Gastrocnemius medialis (tissue), 4 donors: ENCODE measurements around the gene GRM4. TPM values are rescaled to one million over a fixed set of nuclear protein-coding genes. Genes with fewer than 3 reads are reported as not detected.

ENCODE experiments used
- ATAC-seq, 2 donors: fragments of 150-250 bp; one replicate each; pipeline ENCODE4 v1.9.1; 2016
- DNase-seq, 2 donors: peaks; one replicate each; pipeline ENCODE4 v3.0.0-alpha.2; 2019
- H3K27ac ChIP-seq, 4 donors: fragments of 200-600 bp; sonication (generic); 1 replicate in 1 of 4; 2 replicates in 3 of 4; pipeline ENCODE4 v1.5.1; 2016 to 2018; ENCODE audit warnings: mild to moderate bottlenecking in 2 of 4, moderate library complexity in 1 of 4
- H3K27me3 ChIP-seq, 3 donors: fragments of 200-600 bp; sonication (generic) in 2 of 3; 1 replicate in 1 of 3; 2 replicates in 2 of 3; pipeline versions ENCODE4 v1.5.1 to v1.6.0; 2016 to 2019; ENCODE audit warnings: mild to moderate bottlenecking in 1 of 3, moderate library complexity in 1 of 3
- H3K36me3 ChIP-seq, 2 donors: fragments of 200-600 bp; sonication (generic) in 1 of 2; one replicate each; pipeline ENCODE4 v1.5.1; 2017 to 2018
- H3K4me1 ChIP-seq, 2 donors: fragments of 200-600 bp; sonication (generic) in 1 of 2; one replicate each; pipeline ENCODE4 v1.5.1; 2016 to 2017; ENCODE audit warnings: mild to moderate bottlenecking in 2 of 2
- H3K4me3 ChIP-seq, 4 donors: fragments of 200-600 bp; sonication (generic) in 3 of 4; 1 replicate in 1 of 4; 2 replicates in 3 of 4; pipeline ENCODE4 v1.5.1; 2016 to 2019; ENCODE audit warnings: mild to moderate bottlenecking in 2 of 4
- H3K9me3 ChIP-seq, 3 donors: fragments of 200-600 bp; sonication (generic) in 2 of 3; 1 replicate in 1 of 3; 2 replicates in 2 of 3; pipeline ENCODE4 v1.5.1; 2016 to 2019
- CTCF ChIP-seq, 5 experiments: fragments of 450-650 bp in 3 of 5; fragments of 200-600 bp in 2 of 5; sonication (generic) in 2 of 5; IDR thresholded peaks in 4 of 5; conservative IDR thresholded peaks in 1 of 5; 1 replicate in 4 of 5; 2 replicates in 1 of 5; pipeline ENCODE4 v1.5.1; 2016 to 2019; ENCODE audit warnings: antibody characterized with exemption in 5 of 5, mild to moderate bottlenecking in 3 of 5, moderate library complexity in 3 of 5
- POLR2A ChIP-seq, 2 donors: fragments of 450-650 bp; IDR thresholded peaks; one replicate each; pipeline ENCODE4 v1.6.1; 2017; ENCODE audit warnings: antibody characterized with exemption in 2 of 2, mild to moderate bottlenecking in 2 of 2, moderate library complexity in 2 of 2
- in situ Hi-C, 4 donors: fragments of 200-750 bp; cut with MboI; loops; one replicate each; pipeline versions ENCODE4 v1.15.0 to v1.8.0; 2017; ENCODE audit warnings: low sequenced_read_pairs in 4 of 4
- intact Hi-C: fragments of 100-400 bp; cut with DNase I; formaldehyde crosslinking; loops from one replicate; pipeline ENCODE4 v1.15.1; 2023; ENCODE audit warnings: low total_unique reads
- total RNA-seq, 4 donors: library from RNA; depleted of rRNA; stranded (reverse); fragments of >200 nt; gene quantifications; one replicate each; pipeline versions ENCODE4 v1.1.0 to v1.2.3, GENCODE V29; 2016

Gene GRM4
- total RNA-seq, 4 donors from 2014 or later, result 0.03 TPM; not detected in 3

DNA sequence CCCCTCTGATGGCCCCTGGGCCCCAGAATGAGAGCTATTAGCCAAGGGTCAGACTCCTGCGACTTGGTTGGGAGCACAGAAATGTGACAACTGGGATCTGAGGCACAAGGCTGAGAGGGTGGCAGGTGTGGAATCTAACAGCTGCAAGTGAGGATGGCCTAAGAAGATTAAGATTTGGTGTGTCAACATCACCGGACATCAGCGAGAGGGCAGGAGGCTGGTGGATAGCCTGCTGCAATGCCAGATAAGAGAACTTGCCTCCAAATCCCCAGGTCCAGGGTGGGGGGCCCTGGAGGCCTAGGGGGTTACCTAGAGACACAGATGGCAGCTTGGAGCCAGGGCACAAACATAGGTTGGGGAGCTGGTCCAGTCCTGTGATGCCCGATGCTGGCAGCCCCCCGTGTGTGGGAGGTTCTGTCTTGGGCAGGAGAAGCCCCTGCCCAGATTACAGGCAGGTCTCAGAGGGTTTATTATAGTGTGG, 155.8 kb downstream of the GRM4 start:
- peaks cover 0 to 8% (median 5%) of the 10 kb centered on the region in 3 donors for H3K27me3 ChIP-seq
- in situ Hi-C loops (no loop called here), intact Hi-C loops (no loop called here)
- TF ChIP-seq POLR2A (IDR thresholded peaks at IDR 0.05) (no peak), CTCF (IDR thresholded peaks at IDR 0.05 in 4 of 5, conservative IDR thresholded peaks at IDR 0.05 in 1 of 5) (no peak)
- no peaks in the 10 kb centered on the region for H3K9me3 ChIP-seq
- H3K36me3 ChIP-seq, result no peaks in the 10 kb centered on the region
- no peaks in the 10 kb centered on the region for H3K4me1 ChIP-seq
- H3K27ac ChIP-seq, result no peak overlapping the region
- no peak for ATAC-seq
- no peak overlapping the region for H3K4me3 ChIP-seq
- no peak for DNase-seq

GRCh38 chr6:33989016-33989854, 156.7 kb downstream of the GRM4 start:
- DNase-seq (no peak), ATAC-seq (no peak)
- TF ChIP-seq POLR2A (IDR thresholded peaks at IDR 0.05) (no peak), CTCF (IDR thresholded peaks at IDR 0.05 in 4 of 5, conservative IDR thresholded peaks at IDR 0.05 in 1 of 5) (no peak)
- no peaks in the 10 kb centered on the region for H3K4me1 ChIP-seq
- no peak overlapping the region for H3K27ac ChIP-seq
- intact Hi-C loops (no loop called here), in situ Hi-C loops (no loop called here)
- H3K4me3 ChIP-seq, result no peak overlapping the region
- no peaks in the 10 kb centered on the region for H3K9me3 ChIP-seq
- peaks cover 0 to 8% (median 5%) of the 10 kb centered on the region in 3 donors for H3K27me3 ChIP-seq
- H3K36me3 ChIP-seq, result no peaks in the 10 kb centered on the region

- H3K36me3 ChIP-seq, result no peaks in the 10 kb centered on the region
- H3K9me3 ChIP-seq, result no peaks in the 10 kb centered on the region
- no peaks in the 10 kb centered on the region for H3K4me1 ChIP-seq
- intact Hi-C loops, result no loop called here
- no peak overlapping the region for H3K4me3 ChIP-seq
- ATAC-seq (no peak), DNase-seq (no peak)
- in situ Hi-C loops, result no loop called here
- TF ChIP-seq POLR2A (IDR thresholded peaks at IDR 0.05) (no peak), CTCF (IDR thresholded peaks at IDR 0.05 in 4 of 5, conservative IDR thresholded peaks at IDR 0.05 in 1 of 5) (no peak)
- H3K27me3 ChIP-seq, result peaks cover 0 to 8% (median 5%) of the 10 kb centered on the region in 3 donors
- H3K27ac ChIP-seq, result no peak overlapping the region
Measured at GRCh38 chr6:33988121-33989015, 157.5 kb downstream of the GRM4 start.

DNA sequence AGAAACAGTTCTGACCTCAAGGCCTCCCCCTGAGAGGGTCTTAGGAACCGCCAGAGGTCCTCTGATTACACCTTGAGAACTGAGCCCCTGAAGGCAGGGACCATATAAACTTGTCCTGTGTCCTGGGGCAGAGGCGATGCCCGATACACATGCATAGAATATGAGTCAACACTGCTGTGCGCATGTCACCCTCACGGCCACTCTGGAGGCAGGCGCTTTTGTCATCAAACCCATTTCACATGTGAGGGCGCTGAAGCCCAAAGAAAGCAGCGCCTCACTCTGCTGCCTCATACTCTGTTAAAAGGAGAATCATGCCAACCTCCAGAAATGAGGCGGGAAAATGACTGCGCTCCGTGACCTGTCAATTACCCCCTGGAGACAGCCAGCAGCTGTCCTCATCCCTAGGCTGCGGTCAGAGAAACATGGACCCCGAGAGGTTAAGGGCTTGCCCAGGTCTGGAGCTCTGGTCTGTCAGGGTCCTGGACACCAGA, 158.3 kb downstream of the GRM4 start:
- no peak for DNase-seq
- no peak for ATAC-seq

More for the DNA sequence above, 158.3 kb downstream of the GRM4 start:
- Histone ChIP-seq H3K4me3 (no peak overlapping the region), H3K9me3 (no peaks in the 10 kb centered on the region), H3K4me1 (no peaks in the 10 kb centered on the region), H3K36me3 (no peaks in the 10 kb centered on the region), H3K27ac (no peak overlapping the region), H3K27me3 (peaks cover 0 to 4% (median under 1%) of the 10 kb centered on the region in 3 donors)
- intact Hi-C loops (no loop called here), in situ Hi-C loops (no loop called here)
- TF ChIP-seq POLR2A (IDR thresholded peaks at IDR 0.05), result no peak
- TF ChIP-seq CTCF (IDR thresholded peaks at IDR 0.05 in 4 of 5, conservative IDR thresholded peaks at IDR 0.05 in 1 of 5), result no peak
